Fibroblast of lung (primary cell): ENCODE results near the gene PDZD2.

ENCODE experiments used
- CTCF ChIP-seq, 2 donors: IDR thresholded peaks in 1 of 2; conservative IDR thresholded peaks in 1 of 2; 1 replicate in 1 of 2; 2 replicates in 1 of 2; pipeline ENCODE4 v1.5.1; 2011 to 2012; ENCODE audit warnings: low read length in 2 of 2, control low read depth in 1 of 2, inconsistent platforms in 1 of 2, low read depth in 1 of 2, mild to moderate bottlenecking in 1 of 2
- EZH2 ChIP-seq: IDR thresholded peaks from 2 replicates; pipeline ENCODE4 v1.5.1; 2012; ENCODE audit warnings: low read length, control low read depth, mild to moderate bottlenecking; ENCODE audit errors: missing control alignments

DNA sequence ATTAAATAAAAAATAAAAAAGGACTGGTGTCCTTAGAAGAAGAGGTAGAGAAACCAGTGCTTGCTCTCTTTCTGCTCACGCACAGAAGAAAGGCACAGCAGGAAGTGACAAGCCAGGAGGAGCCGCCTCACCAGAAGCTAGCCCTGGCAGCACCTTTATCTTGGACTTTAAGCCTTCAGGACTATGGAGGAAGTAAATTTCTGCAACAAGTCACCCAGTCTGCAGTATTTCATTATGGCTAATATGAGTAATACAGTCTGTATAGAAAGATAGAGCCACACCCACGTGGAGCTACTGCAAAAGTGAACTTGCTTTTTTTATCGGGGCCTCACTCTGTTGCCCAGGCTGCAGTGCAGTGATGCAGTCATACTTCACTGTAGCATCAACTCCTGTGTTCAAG lies 68.4 kb downstream of the PDZD2 start:
- TF ChIP-seq CTCF (conservative IDR thresholded peaks at IDR 0.05 in 1 of 2, IDR thresholded peaks at IDR 0.05 in 1 of 2; ENCODE audit: low read depth in 1 of 2, low read length in 2 of 2): no peak
- TF ChIP-seq EZH2: no peak
